Cardiac septum (tissue), 1 donor: ENCODE results near the gene ZFP36. TPM values are rescaled to one million over a fixed set of nuclear protein-coding genes. Genes with fewer than 3 reads are reported as not detected.

Source experiments
- DNase-seq: peaks from one replicate; pipeline ENCODE4 v3.0.0-alpha.2; 2020; ENCODE audit warnings: low spot score
- intact Hi-C: fragments of 100-400 bp; cut with DNase I; formaldehyde crosslinking; loops from one replicate; pipeline ENCODE4 v1.14.0; 2022
- total RNA-seq: library from RNA; stranded (reverse); fragmentation: NEBNext Ultra II Directional; extraction: Animal tissue kit (Norgen Biotek cat#: 25700); gene quantifications from one replicate; pipeline ENCODE4 v1.2.1, GENCODE V29; 2021
- donor health status: DM: no; HTN: no; CAD: no.

Gene ZFP36
- total RNA-seq, 1 donor from 2014 or later, result 53.0 TPM

DNA sequence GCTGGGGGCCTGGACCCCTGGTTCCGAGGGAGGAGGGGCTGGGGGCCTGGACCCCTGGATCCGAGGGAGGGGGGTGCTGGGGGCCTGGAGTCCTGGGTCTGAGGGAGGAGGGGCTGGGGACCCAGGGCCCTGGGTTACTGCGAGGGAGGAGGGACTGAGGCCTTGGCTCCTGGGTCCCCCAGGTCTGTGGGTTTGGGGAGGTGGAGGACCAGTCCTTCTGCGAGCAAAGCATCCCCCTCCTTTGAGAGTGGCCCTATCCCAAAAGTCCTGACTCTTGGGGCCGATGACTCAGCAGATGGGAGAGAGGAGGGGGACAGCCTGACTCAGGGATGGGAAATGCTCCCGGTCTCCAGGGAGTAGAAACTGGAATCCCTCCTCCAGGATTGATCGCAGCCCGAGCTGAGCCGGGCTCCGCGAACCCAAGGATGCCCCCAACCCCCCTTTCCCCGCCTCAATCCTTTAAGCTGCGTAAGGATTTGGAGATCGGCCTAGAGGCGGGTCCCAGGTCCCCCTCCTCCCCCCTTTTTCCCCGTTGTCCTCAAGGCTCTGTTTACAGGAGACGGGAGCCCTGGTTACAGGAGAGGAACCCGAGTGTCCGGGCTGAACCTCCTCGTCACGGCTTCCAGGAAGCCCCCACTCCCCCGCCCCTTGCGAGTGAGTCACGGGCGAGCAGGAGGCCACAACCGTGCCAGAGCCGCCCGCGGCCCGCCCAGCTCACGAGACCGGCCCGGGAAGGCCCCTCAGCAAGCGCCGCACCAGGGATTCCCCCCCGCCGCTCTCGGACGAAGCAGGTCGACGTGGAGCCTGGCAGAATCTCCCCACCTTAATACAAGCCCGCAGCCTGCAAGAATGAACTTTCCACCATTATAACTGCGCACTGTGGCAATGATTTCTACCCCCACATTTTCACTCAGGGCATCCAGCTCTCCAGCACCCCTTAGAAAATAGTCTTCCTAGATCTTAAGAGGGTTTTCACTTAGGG is 3.0 kb upstream of the ZFP36 start:
- DNase-seq, result peak; percentile 99
- intact Hi-C loops, result no loop called here

- intact Hi-C loops, result no loop called here
- no peak for DNase-seq
Measured at GRCh38 chr19:39405261-39405957, 1.2 kb upstream of the ZFP36 start.

DNA sequence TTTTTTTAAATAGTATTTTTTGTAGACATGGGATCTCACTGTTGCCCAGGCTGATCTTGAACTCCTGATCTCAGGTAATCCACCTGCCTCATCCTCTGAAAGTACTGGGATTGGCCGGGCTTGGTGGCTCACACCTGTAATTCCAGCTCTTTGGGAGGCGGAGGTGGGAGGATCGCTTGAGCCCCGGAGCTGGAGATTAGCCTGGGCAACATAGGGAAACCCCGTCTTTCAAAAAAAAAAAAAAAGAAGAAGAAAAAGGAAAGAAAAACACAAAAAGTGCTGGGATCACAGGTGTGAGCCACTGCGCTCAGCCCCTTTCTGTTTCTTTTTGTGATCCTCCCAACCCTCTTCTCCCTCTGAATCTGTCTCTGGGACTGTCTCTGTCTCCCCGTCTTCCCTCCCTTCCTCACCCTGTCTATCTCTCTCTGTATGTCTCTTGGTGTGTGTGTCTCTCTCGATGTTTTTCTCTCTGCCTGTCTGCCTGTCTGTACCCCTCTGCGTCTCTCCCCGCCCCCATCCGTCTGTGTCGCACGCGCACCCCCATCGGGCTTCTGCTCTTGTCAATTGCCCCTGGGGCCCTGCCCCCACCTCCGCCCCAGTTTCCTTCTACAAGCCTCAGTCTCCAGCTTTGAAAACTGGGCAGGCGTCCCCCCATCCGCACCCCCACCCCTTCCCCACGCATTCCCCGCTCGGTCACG is 540 bp upstream of the ZFP36 start:
- intact Hi-C loops, result no loop called here
- no peak for DNase-seq

DNA sequence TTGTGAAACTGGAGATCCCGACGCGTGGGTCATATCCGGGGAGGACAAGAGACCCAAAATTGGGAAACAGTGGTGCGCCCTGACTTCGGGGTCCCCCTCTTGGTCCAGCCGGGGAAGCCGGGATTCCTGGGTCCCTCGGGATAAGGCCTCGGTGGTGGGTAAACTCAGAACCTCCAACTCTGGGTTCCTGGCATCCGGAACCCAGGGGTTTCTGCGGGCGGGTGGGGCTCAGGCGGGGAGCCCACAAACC is 688 bp downstream of the ZFP36 start:
- intact Hi-C loops, result no loop called here
- DNase-seq, result no peak

GRCh38 chr19:39407660-39408391 is 1.2 kb downstream of the ZFP36 start:
- DNase-seq, result peak; percentile 83
- intact Hi-C loops, result no loop called here

DNA sequence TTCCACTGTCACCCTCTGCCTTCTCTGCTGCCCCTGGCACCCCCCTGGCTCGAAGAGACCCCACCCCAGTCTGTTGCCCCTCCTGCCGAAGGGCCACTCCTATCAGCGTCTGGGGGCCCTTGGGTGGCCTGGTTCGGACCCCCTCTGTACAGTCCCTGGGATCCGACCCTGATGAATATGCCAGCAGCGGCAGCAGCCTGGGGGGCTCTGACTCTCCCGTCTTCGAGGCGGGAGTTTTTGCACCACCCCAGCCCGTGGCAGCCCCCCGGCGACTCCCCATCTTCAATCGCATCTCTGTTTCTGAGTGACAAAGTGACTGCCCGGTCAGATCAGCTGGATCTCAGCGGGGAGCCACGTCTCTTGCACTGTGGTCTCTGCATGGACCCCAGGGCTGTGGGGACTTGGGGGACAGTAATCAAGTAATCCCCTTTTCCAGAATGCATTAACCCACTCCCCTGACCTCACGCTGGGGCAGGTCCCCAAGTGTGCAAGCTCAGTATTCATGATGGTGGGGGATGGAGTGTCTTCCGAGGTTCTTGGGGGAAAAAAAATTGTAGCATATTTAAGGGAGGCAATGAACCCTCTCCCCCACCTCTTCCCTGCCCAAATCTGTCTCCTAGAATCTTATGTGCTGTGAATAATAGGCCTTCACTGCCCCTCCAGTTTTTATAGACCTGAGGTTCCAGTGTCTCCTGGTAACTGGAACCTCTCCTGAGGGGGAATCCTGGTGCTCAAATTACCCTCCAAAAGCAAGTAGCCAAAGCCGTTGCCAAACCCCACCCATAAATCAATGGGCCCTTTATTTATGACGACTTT is 2.0 kb downstream of the ZFP36 start:
- intact Hi-C loops, result no loop called here
- no peak for DNase-seq

GRCh38 chr19:39409208-39410016 is 2.8 kb downstream of the ZFP36 start:
- peak; percentile 95 for DNase-seq
- intact Hi-C loops, result loop anchor here (2.0 to 10.0 kb wide), 4 partner anchors 13 to 1305 kb away; partner anchors contain the start of genes COQ8B, ITPKC, PAK4 and SAMD4B

DNA sequence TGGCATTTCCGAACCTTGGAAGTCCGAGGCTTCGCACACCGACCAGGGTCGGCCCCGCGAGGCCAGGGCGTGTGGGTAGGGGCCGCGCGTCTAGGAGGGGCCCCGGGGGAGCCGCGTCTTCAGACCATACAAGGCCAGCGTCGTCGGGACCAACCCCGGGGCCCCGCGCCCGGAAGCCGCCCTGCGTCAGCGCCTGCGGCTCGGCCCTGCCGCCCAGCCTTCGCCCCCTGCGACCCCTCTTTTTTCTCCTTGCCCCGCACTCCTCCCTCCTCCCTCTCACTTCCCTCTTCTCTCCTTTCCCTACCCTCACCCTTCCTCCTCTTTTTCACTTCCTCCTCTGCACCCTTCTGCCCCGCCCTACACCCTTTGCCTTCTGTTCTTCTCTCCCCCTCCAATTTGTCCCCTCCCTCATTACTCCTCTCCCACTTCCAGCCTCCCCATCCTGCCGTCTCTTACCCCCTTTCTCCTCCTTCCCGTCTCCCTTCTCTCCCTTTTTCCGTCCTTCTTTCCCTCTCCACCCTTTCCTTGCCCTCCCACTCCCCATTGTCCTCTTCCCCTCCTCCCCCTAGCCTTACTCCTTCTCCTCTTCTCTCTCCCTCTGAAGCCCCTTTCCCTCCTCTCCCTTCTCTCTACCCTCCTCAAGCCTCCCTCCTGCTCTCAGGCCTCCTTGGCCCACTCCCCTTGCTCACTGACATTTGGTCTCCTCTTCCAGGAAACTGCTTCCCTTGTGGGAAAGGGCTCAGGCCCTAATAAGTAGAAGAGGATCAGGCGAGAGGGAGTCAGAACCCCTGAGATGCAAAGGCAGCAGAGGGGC is 3.6 kb downstream of the ZFP36 start:
- DNase-seq, result peak; percentile 89
- intact Hi-C loops, result loop anchor here (2.0 to 10.0 kb wide), 4 partner anchors 13 to 1305 kb away; partner anchors contain the start of genes COQ8B, ITPKC, PAK4 and SAMD4B

- no peak for DNase-seq
- intact Hi-C loops, result loop anchor here (1.0 to 10.0 kb wide), 5 partner anchors 8 to 1304 kb away; partner anchors contain the start of genes COQ8B, ITPKC, PAK4 and SAMD4B
Measured at GRCh38 chr19:39410831-39411080, 4.1 kb downstream of the ZFP36 start.

- intact Hi-C loops, result loop anchor here (1.0 to 10.0 kb wide), 5 partner anchors 9 to 1304 kb away; partner anchors contain the start of genes COQ8B, ITPKC, PAK4 and SAMD4B
- no peak for DNase-seq
Measured at GRCh38 chr19:39411081-39411831, 4.6 kb downstream of the ZFP36 start.

DNA sequence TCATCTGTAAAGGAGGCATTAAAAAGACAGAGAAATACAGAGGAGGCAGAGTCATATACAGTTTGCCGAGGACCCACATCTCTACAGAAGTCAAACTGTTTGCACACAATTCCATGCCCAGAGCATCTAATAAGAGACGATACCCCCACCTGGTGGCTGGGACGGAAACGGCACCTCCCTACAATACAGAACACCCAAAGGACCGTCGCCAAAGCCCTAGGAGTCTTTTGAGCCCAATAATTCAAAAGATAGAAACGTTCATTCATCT is 5.1 kb downstream of the ZFP36 start:
- intact Hi-C loops, result loop anchor here (1.0 to 10.0 kb wide), 5 partner anchors 9 to 1303 kb away; partner anchors contain the start of genes COQ8B, ITPKC, PAK4 and SAMD4B

DNA sequence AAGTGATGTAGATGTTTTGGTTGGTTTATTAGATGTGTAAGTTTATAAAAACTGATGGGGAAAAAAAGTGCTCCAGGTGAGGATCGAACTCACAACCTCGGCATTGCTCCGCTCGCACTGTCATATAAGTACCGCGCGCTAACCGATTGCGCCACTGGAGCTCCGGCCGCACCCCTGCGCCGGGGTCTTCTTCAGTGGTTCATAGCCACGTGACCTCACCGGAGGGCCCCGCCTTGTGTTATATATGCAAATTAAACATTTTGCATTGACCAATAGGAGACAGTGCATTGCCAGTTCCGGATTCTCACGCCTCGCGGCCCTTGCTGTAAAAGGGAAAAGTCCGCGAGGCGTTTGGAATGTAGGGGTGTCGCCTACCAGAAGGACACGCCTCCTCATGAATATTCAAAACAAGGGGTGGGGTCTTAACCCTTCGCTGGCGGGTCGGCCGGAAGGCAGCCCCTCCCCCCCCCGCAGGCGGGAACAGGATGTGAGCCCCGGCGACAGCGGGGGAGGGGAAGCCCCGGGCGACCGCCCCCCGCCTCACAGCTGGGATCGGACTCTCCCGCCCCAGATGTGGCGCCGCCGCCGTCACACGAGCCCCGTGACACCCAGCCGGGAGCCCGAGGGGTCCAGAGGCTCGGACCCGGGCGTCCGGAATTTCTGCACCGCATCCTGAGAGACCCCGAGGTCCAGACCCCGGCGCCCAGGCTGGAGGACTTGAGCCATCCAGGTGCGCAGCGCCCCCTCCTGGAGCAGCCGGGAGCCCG is 5.6 kb downstream of the ZFP36 start, which contains the start of gene PLEKHG2:
PLEKHG2 (plus strand) TSS at position 570 of the 767 bp plus-strand sequence. CDS start 1,418 bp downstream, outside the sequence.
- intact Hi-C loops, result loop anchor here (5.0 to 10.0 kb wide), 3 partner anchors 70 to 1303 kb away; partner anchors contain the start of genes COQ8B, ITPKC, PAK4 and SAMD4B
- peak; percentile 97 for DNase-seq

More for the DNA sequence above, 5.1 kb downstream of the ZFP36 start:
- DNase-seq, result peak; percentile 92

GRCh38 chr19:39412867-39413271 is 6.2 kb downstream of the ZFP36 start:
- DNase-seq, result no peak
- intact Hi-C loops, result loop anchor here (5.0 to 10.0 kb wide), 3 partner anchors 71 to 1302 kb away; partner anchors contain the start of genes COQ8B, ITPKC, PAK4 and SAMD4B

DNA sequence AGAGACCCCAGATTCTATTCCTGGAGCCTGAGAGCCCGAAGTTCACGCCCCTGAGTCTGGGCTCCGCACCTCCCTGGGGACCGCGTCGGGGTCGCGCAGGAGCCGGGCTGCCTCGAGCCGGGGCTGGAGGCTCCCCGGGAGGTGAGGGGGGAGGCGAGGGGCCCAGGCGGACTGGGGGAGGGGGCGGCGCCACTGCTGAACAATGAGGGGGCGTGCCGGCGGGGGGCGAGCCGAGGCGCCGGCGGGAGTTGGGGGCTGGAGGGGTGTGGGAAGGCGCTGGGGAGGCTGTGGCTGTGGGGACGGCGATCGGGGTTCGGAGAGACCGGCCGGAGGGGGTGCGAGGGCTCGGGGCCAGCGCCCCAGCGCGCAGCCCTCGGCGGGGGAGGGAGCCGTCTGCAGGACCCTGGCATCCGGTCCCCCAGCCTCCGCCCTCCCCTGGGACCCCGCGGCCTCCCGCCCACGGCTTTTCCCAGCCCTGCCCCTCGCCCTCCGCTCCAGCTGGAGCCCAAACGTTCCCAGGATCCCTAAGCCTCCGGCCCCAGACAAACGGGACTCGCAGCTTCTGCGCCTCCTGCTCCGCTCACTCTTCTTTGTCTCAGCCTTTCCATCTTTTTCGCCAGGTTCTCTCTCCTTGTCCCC is 6.7 kb downstream of the ZFP36 start:
- intact Hi-C loops, result loop anchor here (5.0 to 10.0 kb wide), 3 partner anchors 71 to 1301 kb away; partner anchors contain the start of genes COQ8B, ITPKC, PAK4 and SAMD4B
- peak; percentile 89 for DNase-seq
